WTC11 (cell line): ENCODE results near the gene RPAIN. TPM values are rescaled to one million over a fixed set of nuclear protein-coding genes. Genes with fewer than 3 reads are reported as not detected.

Source experiments
- ATAC-seq: fragments of 200-7000 bp; cut with Tn5 transposase; 2 replicates; pipeline ENCODE4 v1.10.0; 2021; ENCODE audit warnings: mild to moderate bottlenecking, moderate library complexity
- CTCF ChIA-PET: fragments of 300-600 bp; sonication (Branson Sonifier 250); formaldehyde crosslinking; loops from one replicate; lab custom pipeline; 2021; ENCODE audit warnings: antibody characterized with exemption; lab: Charles Lee
- POLR2A ChIA-PET: fragments of 350-600 bp; sonication (Branson Sonifier 250); formaldehyde crosslinking; loops from one replicate; lab custom pipeline; 2021; ENCODE audit warnings: antibody characterized with exemption; lab: Charles Lee
- DNase-seq: peaks from one replicate; pipeline ENCODE4 v3.0.0; 2021; ENCODE audit warnings: low spot score
- H3K27ac Mint-ChIP-seq: 2 replicates; pipeline ENCODE4 v1.8.0; 2021; ENCODE audit warnings: mixed read lengths
- H3K27me3 Mint-ChIP-seq: 2 replicates; pipeline ENCODE4 v1.8.0; 2021; ENCODE audit warnings: low read depth, mild to moderate bottlenecking, moderate library complexity, mixed read lengths
- H3K36me3 Mint-ChIP-seq: 2 replicates; pipeline ENCODE4 v1.8.0; 2021; ENCODE audit warnings: mixed read lengths
- H3K4me1 Mint-ChIP-seq: 2 replicates; pipeline ENCODE4 v1.8.0; 2022; ENCODE audit warnings: mixed read lengths
- H3K4me3 Mint-ChIP-seq: 2 replicates; pipeline ENCODE4 v1.8.0; 2021; ENCODE audit warnings: mild to moderate bottlenecking, moderate library complexity, mixed read lengths
- H3K9me3 Mint-ChIP-seq: 2 replicates; pipeline ENCODE4 v1.8.0; 2021; ENCODE audit warnings: mixed read lengths
- ATF2 ChIP-seq: sonication (generic); formaldehyde crosslinking; IDR thresholded peaks from 2 replicates; pipeline ENCODE4 v1.8.1; 2022; ENCODE audit warnings: low read depth, missing genetic modification reagents, borderline replicate concordance
- E2F1 ChIP-seq: sonication (generic); formaldehyde crosslinking; IDR thresholded peaks from 2 replicates; pipeline ENCODE4 v1.8.0; 2022; ENCODE audit warnings: mild to moderate bottlenecking, missing genetic modification reagents
- E2F4 ChIP-seq: sonication (generic); formaldehyde crosslinking; IDR thresholded peaks from 2 replicates; pipeline ENCODE4 v1.8.1; 2022; ENCODE audit warnings: low read depth, mild to moderate bottlenecking, moderate library complexity, missing genetic modification reagents, borderline replicate concordance
- E2F5 ChIP-seq: sonication (generic); formaldehyde crosslinking; IDR thresholded peaks from 2 replicates; pipeline ENCODE4 v1.8.1; 2022; ENCODE audit warnings: mild to moderate bottlenecking, moderate library complexity, missing genetic modification reagents
- ELF4 ChIP-seq: sonication (generic); formaldehyde crosslinking; IDR thresholded peaks from 2 replicates; pipeline ENCODE4 v1.8.1; 2022; ENCODE audit warnings: low read depth, mild to moderate bottlenecking, moderate library complexity, missing genetic modification reagents
- ESRRA ChIP-seq: sonication (generic); formaldehyde crosslinking; IDR thresholded peaks from 2 replicates; pipeline ENCODE4 v1.8.1; 2022; ENCODE audit warnings: mild to moderate bottlenecking, missing genetic modification reagents, borderline replicate concordance
- IRF1 ChIP-seq: sonication (generic); formaldehyde crosslinking; IDR thresholded peaks from 2 replicates; pipeline ENCODE4 v1.8.0; 2023; ENCODE audit warnings: missing genetic modification reagents
- MAX ChIP-seq: sonication (generic); formaldehyde crosslinking; IDR thresholded peaks from 2 replicates; pipeline ENCODE4 v1.8.0; 2022; ENCODE audit warnings: mild to moderate bottlenecking, missing genetic modification reagents
- MYBL2 ChIP-seq: sonication (generic); formaldehyde crosslinking; IDR thresholded peaks from 2 replicates; pipeline ENCODE4 v1.8.1; 2023; ENCODE audit warnings: mild to moderate bottlenecking, moderate library complexity, missing genetic modification reagents
- NR2C2 ChIP-seq: sonication (generic); formaldehyde crosslinking; IDR thresholded peaks from 2 replicates; pipeline ENCODE4 v1.8.0; 2022; ENCODE audit warnings: mild to moderate bottlenecking, missing genetic modification reagents
- PREB ChIP-seq: sonication (generic); formaldehyde crosslinking; IDR thresholded peaks from 2 replicates; pipeline ENCODE4 v1.8.1; 2022; ENCODE audit warnings: mild to moderate bottlenecking, missing genetic modification reagents, moderate library complexity, borderline replicate concordance
- SP1 ChIP-seq: sonication (generic); formaldehyde crosslinking; conservative IDR thresholded peaks from 2 replicates; pipeline ENCODE4 v1.8.1; 2022; ENCODE audit warnings: missing genetic modification reagents
- STAT6 ChIP-seq: sonication (generic); formaldehyde crosslinking; conservative IDR thresholded peaks from 2 replicates; pipeline ENCODE4 v1.8.1; 2023; ENCODE audit warnings: mild to moderate bottlenecking, low read depth, missing genetic modification reagents, moderate library complexity
- ZMAT4 ChIP-seq: fragments of 250-450 bp; sonication (Bioruptor Pico); IDR thresholded peaks from 2 replicates; pipeline ENCODE4 v1.9.0; 2021; ENCODE audit warnings: mild to moderate bottlenecking
- ZNF219 ChIP-seq: sonication (generic); formaldehyde crosslinking; IDR thresholded peaks from 2 replicates; pipeline ENCODE4 v1.8.0; 2023; ENCODE audit warnings: missing genetic modification reagents, mild to moderate bottlenecking, borderline replicate concordance
- ZNF396 ChIP-seq: fragments of 250-450 bp; sonication (Bioruptor Pico); IDR thresholded peaks from 2 replicates; pipeline ENCODE4 v1.8.0; 2021; ENCODE audit warnings: mild to moderate bottlenecking, moderate library complexity, borderline replicate concordance
- ZSCAN18 ChIP-seq: fragments of 250-450 bp; sonication (Bioruptor Pico); IDR thresholded peaks from 2 replicates; pipeline ENCODE4 v2.1.2; 2022; ENCODE audit warnings: mild to moderate bottlenecking, moderate library complexity
- total RNA-seq: library from RNA; stranded (reverse); gene quantifications from 3 replicates; pipeline ENCODE4 v1.2.3, GENCODE V29; 2021

Gene RPAIN
- total RNA-seq, 1 experiment from 2014 or later, result 67.8 TPM

- TF ChIP-seq ATF2, result no peak
- TF ChIP-seq SP1 (CRISPR knock-in tag), result peak; percentile 58
- TF ChIP-seq MYBL2 (CRISPR knock-in tag), result peak; percentile 91
- TF ChIP-seq NR2C2 (CRISPR knock-in tag), result no peak
- TF ChIP-seq ELF4 (CRISPR knock-in tag), result no peak
- TF ChIP-seq IRF1, result no peak
- no peak for TF ChIP-seq ZSCAN18 (CRISPR knock-in tag)
- peak; percentile 92; the same call in 1 of the 2 replicates for TF ChIP-seq MAX (CRISPR knock-in tag)
- no peak; the same call in 1 of the 2 replicates for TF ChIP-seq ESRRA
- TF ChIP-seq STAT6 (CRISPR knock-in tag), result no peak
These were observed 525 bp upstream of the RPAIN start, which contains the start of gene NUP88 (continued) for GRCh38 chr17:5419356-5419958.

GRCh38 chr17:5422505-5422904 is 2.5 kb downstream of the RPAIN start:
- no peak overlapping the region for H3K4me3 Mint-ChIP-seq
- H3K9me3 Mint-ChIP-seq, result no peaks in the 10 kb centered on the region
- POLR2A ChIA-PET, result no interaction called here
- TF ChIP-seq ZSCAN18 (CRISPR knock-in tag) (no peak), E2F1 (CRISPR knock-in tag) (no peak), MAX (CRISPR knock-in tag) (no peak), ZMAT4 (CRISPR knock-in tag) (no peak), ZNF219 (CRISPR knock-in tag) (no peak), E2F4 (CRISPR knock-in tag) (no peak), E2F5 (CRISPR knock-in tag) (no peak), NR2C2 (CRISPR knock-in tag) (no peak), ZNF396 (CRISPR knock-in tag) (no peak), PREB (no peak)
- peaks cover 45% of the 10 kb centered on the region for H3K36me3 Mint-ChIP-seq
- peaks cover 11% of the 10 kb centered on the region for H3K4me1 Mint-ChIP-seq
- no peak for ATAC-seq
- H3K27me3 Mint-ChIP-seq, result no peaks in the 10 kb centered on the region
- DNase-seq, result no peak
- CTCF ChIA-PET, result interaction anchor here (0.9 to 3.1 kb wide), 2 partner anchors 8 to 16 kb away, joined by 3 to 10 read pairs; partner anchors contain the start of gene C1QBP
- H3K27ac Mint-ChIP-seq, result no peak overlapping the region
